Activated naive CD8-positive, alpha-beta T cell treated with anti-CD3 and anti-CD28 coated beads for 36 hours (primary cell): ENCODE measurements around the gene NEU3. TPM values are rescaled to one million over a fixed set of nuclear protein-coding genes. Genes with fewer than 3 reads are reported as not detected.
"Not testable (repeated sequence)": the region's sequence is repeated elsewhere in the genome, so short reads cannot be mapped to it uniquely, and the experiment has no call there.

Experiments
- DNase-seq: peaks from one replicate; pipeline ENCODE4 v3.0.0; 2021
- H3K27ac Mint-ChIP-seq: one replicate; pipeline ENCODE4 v1.8.0; 2022; ENCODE audit warnings: mild to moderate bottlenecking, moderate library complexity, mixed read lengths
- H3K27me3 Mint-ChIP-seq: one replicate; pipeline ENCODE4 v1.8.0; 2022; ENCODE audit warnings: mild to moderate bottlenecking, mixed read lengths
- H3K36me3 Mint-ChIP-seq: one replicate; pipeline ENCODE4 v1.8.0; 2021; ENCODE audit warnings: mild to moderate bottlenecking, mixed read lengths
- H3K4me1 Mint-ChIP-seq: one replicate; pipeline ENCODE4 v1.8.0; 2021; ENCODE audit warnings: mixed read lengths
- H3K4me3 Mint-ChIP-seq: one replicate; pipeline ENCODE4 v1.8.0; 2022; ENCODE audit warnings: mild to moderate bottlenecking, moderate library complexity, mixed read lengths
- H3K9me3 Mint-ChIP-seq: one replicate; pipeline ENCODE4 v1.8.0; 2022; ENCODE audit warnings: mixed read lengths
- total RNA-seq, 2 experiments: library from RNA; stranded (reverse); gene quantifications; one replicate each; pipeline ENCODE4 v1.2.3, GENCODE V29; 2021

Gene NEU3
- total RNA-seq, 2 experiments from 2014 or later: 13.0 to 13.1 TPM

- H3K9me3 Mint-ChIP-seq, H3K27me3 Mint-ChIP-seq, H3K27ac Mint-ChIP-seq, DNase-seq, H3K4me3 Mint-ChIP-seq: not testable (repeated sequence)
- H3K36me3 Mint-ChIP-seq: peaks cover 23% of the 10 kb centered on the region
- H3K4me1 Mint-ChIP-seq: peaks cover 49% of the 10 kb centered on the region
Measured at GRCh38 chr11:74960128-74960527, 28.6 kb upstream of the NEU3 start.

DNA sequence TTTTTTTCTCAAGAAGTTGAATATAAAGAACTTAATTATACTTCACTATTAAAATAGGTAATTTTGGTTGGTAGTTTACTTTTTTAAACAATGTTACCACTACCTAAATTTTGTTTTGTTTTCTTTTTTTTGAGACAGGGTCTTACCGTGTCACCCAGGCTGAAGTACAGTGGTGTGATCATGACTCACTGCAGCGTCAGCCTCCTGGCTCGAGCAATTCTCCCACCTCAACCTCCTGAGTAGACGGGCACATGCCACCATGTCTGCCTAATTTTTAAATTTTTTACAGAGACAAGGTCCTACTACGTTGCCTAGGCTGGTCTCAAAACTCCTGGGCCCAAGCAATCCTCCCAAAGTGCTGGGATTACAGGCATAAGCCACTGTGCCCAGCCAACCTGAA is 22.1 kb upstream of the NEU3 start:
- Mint-ChIP-seq H3K36me3 (peaks cover 13% of the 10 kb centered on the region), H3K9me3 (no peaks in the 10 kb centered on the region), H3K4me3 (no peak overlapping the region), H3K27ac (no peak overlapping the region), H3K27me3 (no peaks in the 10 kb centered on the region), H3K4me1 (peaks cover 22% of the 10 kb centered on the region)
- DNase-seq: no peak

DNA sequence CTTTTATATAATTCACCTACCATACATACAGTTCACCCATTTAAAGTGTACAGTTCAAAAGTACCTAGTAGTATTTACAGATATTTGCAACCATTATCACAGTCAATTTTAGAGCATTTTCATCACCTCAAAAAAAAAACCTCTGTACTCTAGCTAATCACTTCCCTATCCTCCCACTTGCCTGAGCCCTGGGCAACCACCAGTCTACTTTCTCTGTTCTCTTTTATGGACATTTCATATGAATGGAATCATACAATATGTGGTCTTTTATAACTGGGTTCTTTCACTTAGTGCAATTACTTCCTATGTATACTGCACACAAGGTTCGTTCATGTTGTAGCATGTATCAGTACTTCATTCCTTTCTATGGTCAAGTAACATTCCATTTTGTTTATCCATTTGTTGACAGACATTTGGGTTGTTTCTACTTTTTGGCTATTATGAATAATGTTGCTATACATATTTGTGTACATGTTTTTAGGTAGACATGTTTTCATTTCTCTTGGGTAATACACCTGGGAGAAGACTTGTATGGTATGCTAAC is 17.8 kb upstream of the NEU3 start:
- Mint-ChIP-seq H3K4me3 (no peak overlapping the region), H3K27ac (no peak overlapping the region), H3K4me1 (peaks cover 1% of the 10 kb centered on the region), H3K9me3 (no peaks in the 10 kb centered on the region), H3K27me3 (no peaks in the 10 kb centered on the region), H3K36me3 (peaks cover 23% of the 10 kb centered on the region)
- no peak for DNase-seq

GRCh38 chr11:74971424-74971823 is 17.3 kb upstream of the NEU3 start:
- Mint-ChIP-seq H3K36me3 (peaks cover 25% of the 10 kb centered on the region), H3K27me3 (no peaks in the 10 kb centered on the region), H3K4me1 (peaks cover 1% of the 10 kb centered on the region), H3K4me3 (no peak overlapping the region), H3K9me3 (no peaks in the 10 kb centered on the region), H3K27ac (no peak overlapping the region)
- no peak for DNase-seq

DNA sequence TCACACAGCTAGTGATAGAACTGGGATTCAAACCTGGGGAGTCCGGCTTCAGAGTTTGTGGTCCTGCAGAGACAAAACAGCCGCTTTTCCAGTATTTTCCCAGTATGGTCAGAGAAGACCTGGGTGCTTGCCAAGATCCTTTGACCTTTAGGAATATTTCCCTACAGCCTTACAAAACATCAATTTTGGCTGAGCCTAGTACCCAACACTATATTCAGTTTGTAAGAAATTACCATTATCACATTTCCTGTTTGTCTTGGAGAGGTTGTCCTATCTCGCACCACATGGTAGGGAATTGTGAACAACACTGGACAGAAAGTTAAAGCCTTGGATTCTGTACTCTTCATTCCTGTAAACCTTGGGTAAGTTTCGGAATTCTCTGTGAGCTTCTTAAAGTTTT is 10.7 kb upstream of the NEU3 start:
- Mint-ChIP-seq H3K9me3 (no peaks in the 10 kb centered on the region), H3K27ac (no peak overlapping the region), H3K27me3 (no peaks in the 10 kb centered on the region), H3K4me1 (no peaks in the 10 kb centered on the region), H3K36me3 (peaks cover 32% of the 10 kb centered on the region), H3K4me3 (no peak overlapping the region)
- DNase-seq: no peak

DNA sequence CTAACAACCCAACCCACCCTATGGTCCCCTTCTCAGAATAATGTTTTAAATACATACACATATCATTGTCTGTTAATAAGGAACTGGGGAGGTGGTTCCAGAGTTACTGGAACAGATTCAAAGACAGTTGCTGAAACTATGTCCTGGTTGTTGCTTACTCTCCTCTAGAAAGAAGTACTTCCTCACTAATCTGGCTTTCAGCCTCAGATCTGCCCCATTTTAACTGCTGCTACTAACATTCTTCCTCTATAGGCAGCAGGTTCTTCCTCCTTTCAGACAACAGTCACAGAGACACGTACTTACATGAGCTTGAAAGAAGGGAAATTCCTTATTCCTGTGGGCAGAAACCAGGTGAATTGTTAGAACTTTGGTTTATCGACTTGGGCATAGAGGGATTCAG is 8.1 kb upstream of the NEU3 start:
- Mint-ChIP-seq H3K9me3 (no peaks in the 10 kb centered on the region), H3K27me3 (no peaks in the 10 kb centered on the region), H3K36me3 (peaks cover 15% of the 10 kb centered on the region), H3K27ac (no peak overlapping the region), H3K4me3 (no peak overlapping the region), H3K4me1 (no peaks in the 10 kb centered on the region)
- no peak for DNase-seq

DNA sequence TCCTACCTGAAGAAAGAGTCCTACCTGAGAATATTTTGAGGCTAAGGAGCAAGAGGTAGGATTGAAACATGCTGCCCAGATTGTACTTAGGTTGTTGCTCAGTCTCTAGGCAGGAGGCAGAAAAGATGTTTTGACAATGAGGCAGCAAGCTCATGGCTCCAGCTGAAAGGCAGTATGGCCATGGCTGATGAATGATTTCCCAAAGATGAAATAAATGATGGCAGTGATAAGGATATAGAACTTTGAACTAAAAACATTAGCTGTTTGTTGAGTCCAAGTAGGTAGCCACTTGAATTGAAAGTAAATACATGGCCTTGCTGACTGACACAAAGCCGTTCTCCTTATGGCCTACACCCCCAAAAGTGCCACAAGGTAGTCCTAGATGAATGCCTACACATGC is 6.8 kb upstream of the NEU3 start:
- no peak for DNase-seq
- Mint-ChIP-seq H3K36me3 (peaks cover 10% of the 10 kb centered on the region), H3K27me3 (no peaks in the 10 kb centered on the region), H3K9me3 (no peaks in the 10 kb centered on the region), H3K27ac (no peak overlapping the region), H3K4me3 (no peak overlapping the region), H3K4me1 (no peaks in the 10 kb centered on the region)

DNA sequence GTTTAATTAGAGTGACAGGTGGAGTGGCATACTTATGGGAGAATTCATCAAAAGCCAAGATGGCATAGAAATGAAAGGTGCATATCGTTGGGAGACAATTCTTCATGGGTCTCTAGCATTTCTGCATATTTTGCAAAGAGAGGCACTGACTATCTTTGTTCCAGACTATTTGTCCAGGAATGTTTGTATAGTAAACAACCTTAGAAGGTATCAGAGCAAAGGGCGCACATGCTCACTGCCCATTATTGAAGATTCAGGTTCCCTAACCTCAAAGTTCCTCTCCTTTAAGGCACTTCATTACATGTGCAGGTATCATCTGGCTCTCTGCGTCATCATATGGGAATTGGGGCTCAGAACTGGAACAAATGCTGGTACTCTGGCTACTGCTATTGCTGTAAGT is 4.7 kb upstream of the NEU3 start:
- no peaks in the 10 kb centered on the region for H3K27me3 Mint-ChIP-seq
- no peak overlapping the region for H3K4me3 Mint-ChIP-seq
- peaks cover 10% of the 10 kb centered on the region for H3K36me3 Mint-ChIP-seq
- H3K27ac Mint-ChIP-seq: no peak overlapping the region
- DNase-seq: no peak
- H3K9me3 Mint-ChIP-seq: no peaks in the 10 kb centered on the region
- H3K4me1 Mint-ChIP-seq: peaks cover 2% of the 10 kb centered on the region

DNA sequence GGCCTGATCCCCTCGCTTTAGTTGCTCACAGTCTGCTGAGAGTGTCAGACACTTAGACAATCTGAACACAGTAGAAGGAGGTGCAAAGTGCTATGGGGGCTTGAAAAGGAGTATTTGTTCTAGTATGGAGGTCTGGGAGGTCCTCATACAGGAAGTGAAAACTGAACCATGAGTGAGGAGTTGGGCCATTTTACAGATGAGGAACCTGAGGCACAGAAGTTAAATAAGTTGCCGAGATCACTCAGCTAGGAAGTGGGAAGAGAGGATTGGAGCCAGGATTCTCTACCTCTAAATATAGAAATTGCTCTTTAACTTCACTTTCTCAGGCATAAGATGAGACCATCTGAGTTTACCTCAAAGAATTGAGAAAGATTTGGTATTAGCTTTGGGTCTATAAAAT is 4.0 kb upstream of the NEU3 start:
- Mint-ChIP-seq H3K27ac (no peak overlapping the region), H3K4me1 (peaks cover 7% of the 10 kb centered on the region), H3K9me3 (no peaks in the 10 kb centered on the region), H3K27me3 (no peaks in the 10 kb centered on the region), H3K36me3 (peaks cover 10% of the 10 kb centered on the region), H3K4me3 (no peak overlapping the region)
- no peak for DNase-seq

- DNase-seq: no peak
- Mint-ChIP-seq H3K4me1 (peaks cover 27% of the 10 kb centered on the region), H3K36me3 (no peaks in the 10 kb centered on the region), H3K27me3 (no peaks in the 10 kb centered on the region), H3K9me3 (no peaks in the 10 kb centered on the region), H3K4me3 (peak overlapping the region; percentile 96), H3K27ac (peak overlapping the region; percentile 87)
Measured at GRCh38 chr11:74989260-74989638, 516 bp downstream of the NEU3 start.

GRCh38 chr11:74990150-74990549 is 1.4 kb downstream of the NEU3 start:
- not testable (repeated sequence) for DNase-seq, H3K36me3 Mint-ChIP-seq, H3K27me3 Mint-ChIP-seq, H3K27ac Mint-ChIP-seq, H3K9me3 Mint-ChIP-seq
- Mint-ChIP-seq H3K4me3 (peak overlapping the region; percentile 96), H3K4me1 (peaks cover 27% of the 10 kb centered on the region)

DNA sequence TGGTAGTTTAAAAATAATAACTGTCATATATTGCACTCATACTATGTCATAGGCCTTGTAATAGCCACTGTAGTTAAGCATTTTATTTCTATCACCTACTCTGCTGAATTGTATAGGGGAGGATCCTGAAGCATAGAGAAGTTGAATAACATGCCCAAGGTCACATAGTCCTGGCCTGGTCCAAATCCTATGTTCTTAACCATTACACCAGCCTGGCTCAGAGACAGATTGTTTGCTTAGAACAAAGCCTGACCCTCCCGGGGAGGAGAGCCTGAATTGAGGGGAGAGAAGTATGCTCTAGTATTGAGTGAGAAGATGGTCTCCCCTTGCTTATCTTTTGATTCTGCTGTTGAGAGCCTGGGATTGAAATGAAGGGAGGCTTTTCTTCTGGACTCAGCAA is 2.2 kb downstream of the NEU3 start:
- Mint-ChIP-seq H3K4me3 (peak overlapping the region; percentile 96), H3K27me3 (no peaks in the 10 kb centered on the region), H3K9me3 (no peaks in the 10 kb centered on the region), H3K4me1 (peaks cover 27% of the 10 kb centered on the region), H3K27ac (no peak overlapping the region), H3K36me3 (no peaks in the 10 kb centered on the region)
- no peak for DNase-seq

DNA sequence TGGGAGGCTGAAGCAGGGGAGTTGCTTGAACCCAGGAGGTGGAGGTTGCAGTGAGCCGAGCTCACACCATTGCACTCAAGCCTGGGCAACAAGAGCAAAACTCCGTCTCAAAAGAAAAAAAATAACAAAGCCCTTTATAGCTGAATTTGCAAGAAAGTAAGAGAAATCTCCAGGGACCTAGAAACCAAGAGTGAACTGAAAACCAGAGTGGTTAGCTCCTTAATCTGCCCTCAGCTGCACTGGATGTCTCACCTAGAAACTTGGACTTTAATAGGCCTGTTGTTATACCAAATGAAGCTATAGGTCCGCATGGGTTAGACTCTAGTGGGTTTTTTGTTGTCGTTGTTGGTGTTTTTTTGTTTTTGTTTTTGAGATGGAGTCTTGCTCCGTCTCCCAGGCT is 4.1 kb downstream of the NEU3 start:
- DNase-seq: no peak
- Mint-ChIP-seq H3K4me3 (no peak overlapping the region), H3K27ac (no peak overlapping the region), H3K36me3 (peaks cover 1% of the 10 kb centered on the region), H3K27me3 (no peaks in the 10 kb centered on the region), H3K9me3 (no peaks in the 10 kb centered on the region), H3K4me1 (peaks cover 27% of the 10 kb centered on the region)

GRCh38 chr11:75000975-75001354 is 12.2 kb downstream of the NEU3 start:
- Mint-ChIP-seq H3K9me3 (no peaks in the 10 kb centered on the region), H3K4me1 (peaks cover 6% of the 10 kb centered on the region), H3K27me3 (no peaks in the 10 kb centered on the region), H3K27ac (no peak overlapping the region), H3K36me3 (peaks cover 30% of the 10 kb centered on the region), H3K4me3 (no peak overlapping the region)
- DNase-seq: no peak

DNA sequence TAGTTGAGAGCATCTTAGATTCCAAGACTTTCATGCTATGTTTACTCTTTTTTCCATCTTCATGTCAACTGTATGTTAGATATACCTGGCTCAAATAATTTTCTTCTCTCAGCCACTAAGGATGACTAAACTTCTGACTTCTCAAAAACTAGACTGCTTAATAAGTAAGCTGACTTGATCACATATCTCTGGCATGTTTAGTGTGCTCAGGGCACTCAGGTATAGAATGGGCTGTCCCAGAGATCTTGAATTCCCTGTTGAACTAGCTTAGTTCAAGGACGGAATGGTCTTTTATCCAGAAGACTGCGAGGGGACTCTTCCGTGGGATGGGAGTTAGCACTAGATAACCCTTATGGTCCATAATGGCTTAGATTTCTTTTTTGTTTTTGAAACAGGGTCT is 13.0 kb downstream of the NEU3 start:
- no peaks in the 10 kb centered on the region for H3K27me3 Mint-ChIP-seq
- DNase-seq: no peak
- H3K4me1 Mint-ChIP-seq: peaks cover 6% of the 10 kb centered on the region
- no peak overlapping the region for H3K27ac Mint-ChIP-seq
- no peak overlapping the region for H3K4me3 Mint-ChIP-seq
- peaks cover 34% of the 10 kb centered on the region for H3K36me3 Mint-ChIP-seq
- no peaks in the 10 kb centered on the region for H3K9me3 Mint-ChIP-seq

- Mint-ChIP-seq H3K36me3 (peaks cover 37% of the 10 kb centered on the region), H3K9me3 (no peaks in the 10 kb centered on the region), H3K27me3 (no peaks in the 10 kb centered on the region), H3K4me3 (no peak overlapping the region), H3K27ac (no peak overlapping the region), H3K4me1 (peaks cover 6% of the 10 kb centered on the region)
- DNase-seq: no peak
Measured at GRCh38 chr11:75002516-75002915, 13.8 kb downstream of the NEU3 start.

DNA sequence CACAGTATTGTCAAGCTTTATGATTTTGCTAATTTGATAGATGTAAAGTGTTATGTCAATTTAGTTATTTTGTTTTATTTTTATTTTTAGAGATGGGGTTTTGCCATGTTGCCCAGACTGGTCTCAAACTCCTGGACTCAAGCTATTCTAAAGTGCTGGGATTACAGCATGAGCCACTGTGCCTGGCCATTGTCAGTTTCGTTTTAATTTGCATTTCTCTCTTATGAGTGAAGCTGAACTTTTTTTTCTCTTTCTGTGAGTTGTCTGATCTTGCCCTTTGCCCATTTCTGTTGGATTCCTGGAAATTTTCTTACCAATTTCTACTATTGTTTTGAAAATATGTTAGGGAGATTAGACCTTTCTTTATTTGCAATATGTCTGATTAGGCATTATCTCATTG is 15.5 kb downstream of the NEU3 start:
- Mint-ChIP-seq H3K9me3 (no peaks in the 10 kb centered on the region), H3K4me3 (no peak overlapping the region), H3K36me3 (peaks cover 32% of the 10 kb centered on the region), H3K27ac (no peak overlapping the region), H3K27me3 (no peaks in the 10 kb centered on the region), H3K4me1 (peaks cover 6% of the 10 kb centered on the region)
- no peak for DNase-seq
